ENCODE measurements around the gene STAG3. TPM values are rescaled to one million over a fixed set of nuclear protein-coding genes. Genes with fewer than 3 reads are reported as not detected.

Gene STAG3
- total and polyA plus RNA-seq, 2 donors (not counting 3 experiments of a cell fraction or from before 2014, with no cell fraction given), result 0.29 to 1.4 TPM

- BruUV-seq (replicated peaks), result no TSS peak
- no peak overlapping the region for H2AFZ ChIP-seq (ENCODE audit: low read depth, low read length)
- POLR2A ChIA-PET, result no interaction called here
- no peaks in the 10 kb centered on the region for H4K20me1 ChIP-seq (replicated peaks; ENCODE audit: control insufficient read depth, extremely low read depth, insufficient read depth, low read length)
- no peaks in the 10 kb centered on the region for H3K9me1 ChIP-seq (replicated peaks; ENCODE audit: control insufficient read depth, extremely low read depth, insufficient read depth, low read length)
- TF ChIP-seq MAX (IDR thresholded peaks at IDR 0.05; ENCODE audit: insufficient read depth, insufficient read length) (no peak), POLR2A (IDR thresholded peaks at IDR 0.05; ENCODE audit: low read depth, low read length) (no peak), GATA2 (IDR thresholded peaks at IDR 0.05; ENCODE audit: insufficient read depth, insufficient read length, low read depth, low read length) (no peak), EZH2 (IDR thresholded peaks at IDR 0.05; ENCODE audit: borderline replicate concordance, low read depth, low read length, severe bottlenecking) (no peak), FOS (IDR thresholded peaks at IDR 0.05; ENCODE audit: borderline replicate concordance, insufficient read depth, low read length) (no peak), MYC (IDR thresholded peaks at IDR 0.05; ENCODE audit: low read depth, low read length) (no peak), JUN (IDR thresholded peaks at IDR 0.05; ENCODE audit: borderline replicate concordance, insufficient read depth, insufficient read length, low read depth) (no peak), POLR2AphosphoS5 (IDR thresholded peaks at IDR 0.05; ENCODE audit: insufficient read depth, low read depth, low read length) (no peak)
- TF ChIP-seq, protein P1, sequence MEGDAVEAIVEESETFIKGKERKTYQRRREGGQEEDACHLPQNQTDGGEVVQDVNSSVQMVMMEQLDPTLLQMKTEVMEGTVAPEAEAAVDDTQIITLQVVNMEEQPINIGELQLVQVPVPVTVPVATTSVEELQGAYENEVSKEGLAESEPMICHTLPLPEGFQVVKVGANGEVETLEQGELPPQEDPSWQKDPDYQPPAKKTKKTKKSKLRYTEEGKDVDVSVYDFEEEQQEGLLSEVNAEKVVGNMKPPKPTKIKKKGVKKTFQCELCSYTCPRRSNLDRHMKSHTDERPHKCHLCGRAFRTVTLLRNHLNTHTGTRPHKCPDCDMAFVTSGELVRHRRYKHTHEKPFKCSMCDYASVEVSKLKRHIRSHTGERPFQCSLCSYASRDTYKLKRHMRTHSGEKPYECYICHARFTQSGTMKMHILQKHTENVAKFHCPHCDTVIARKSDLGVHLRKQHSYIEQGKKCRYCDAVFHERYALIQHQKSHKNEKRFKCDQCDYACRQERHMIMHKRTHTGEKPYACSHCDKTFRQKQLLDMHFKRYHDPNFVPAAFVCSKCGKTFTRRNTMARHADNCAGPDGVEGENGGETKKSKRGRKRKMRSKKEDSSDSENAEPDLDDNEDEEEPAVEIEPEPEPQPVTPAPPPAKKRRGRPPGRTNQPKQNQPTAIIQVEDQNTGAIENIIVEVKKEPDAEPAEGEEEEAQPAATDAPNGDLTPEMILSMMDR (IDR thresholded peaks at IDR 0.05; ENCODE audit: extremely low read depth in 1 of 2, insufficient read depth in 1 of 2, low read depth in 1 of 2, low read length in 2 of 2), result no peak
- peaks cover 14% of the 10 kb centered on the region for H3K4me1 ChIP-seq (ENCODE audit: control insufficient read depth, extremely low read depth, insufficient read depth, low read length)
- CTCF ChIA-PET, result no interaction called here
- intact Hi-C loops (cut with micrococcal nuclease) (no loop called here), dilution Hi-C loops (cut with MboI; ENCODE audit: extremely low pct_ligation_motif_present, low sequenced_read_pairs) (no loop called here)
- peaks cover 0 to 12% of the 10 kb centered on the region in 2 experiments for H3K36me3 ChIP-seq (ENCODE audit: control insufficient read depth in 2 of 2, extremely low read depth in 1 of 2, insufficient read depth in 2 of 2, low read length in 2 of 2)
- DNase-seq (ENCODE audit: low read depth, low spot score), result no peak
- H3K79me2 ChIP-seq (ENCODE audit: control insufficient read depth, insufficient read depth, low read length), result no peaks in the 10 kb centered on the region
- H3K4me3 ChIP-seq (replicated peaks in 1 of 3; ENCODE audit: insufficient read depth in 1 of 3, low read depth in 1 of 3, low read length in 3 of 3), result no peak overlapping the region
- no peak overlapping the region for H3K4me2 ChIP-seq (ENCODE audit: insufficient read depth, low read length)
- H3K9ac ChIP-seq (replicated peaks; ENCODE audit: extremely low read depth, insufficient read depth, low read length), result no peak overlapping the region
- H3K27ac ChIP-seq (ENCODE audit: insufficient read depth, low read depth, low read length), result no peak overlapping the region
- FAIRE-seq, result no peak
- H3K27me3 ChIP-seq (ENCODE audit: control insufficient read depth in 2 of 2, insufficient read depth in 2 of 2, low read length in 2 of 2), result peaks cover 0 to 2% of the 10 kb centered on the region in 2 experiments
- H3K9me3 ChIP-seq (replicated peaks; ENCODE audit: control insufficient read depth, insufficient read depth, low read length), result no peaks in the 10 kb centered on the region
These were observed 17.7 kb upstream of the STAG3 start for GRCh38 chr7:100160067-100160466.

Data from endothelial cell of umbilical vein (primary cell).